ENCODE data around the gene LDLRAD4. TPM values are rescaled to one million over a fixed set of nuclear protein-coding genes. Genes with fewer than 3 reads are reported as not detected.

LDLRAD4 gene
- total and polyA plus RNA-seq, 8 donors, result 14.1 to 26.6 (median 18.8) TPM

- Histone ChIP-seq H3K27ac (no peak overlapping the region), H3K36me3 (no peaks in the 10 kb centered on the region), H3K4me3 (no peak overlapping the region), H3K9me3 (no peaks in the 10 kb centered on the region), H3K4me1 (peaks cover 0 to 3% of the 10 kb centered on the region in 2 donors), H3K27me3 (no peaks in the 10 kb centered on the region)
- intact Hi-C loops (cut with DNase I), result no loop called here
- DNase-seq (no peak), ATAC-seq (no peak)
- TF ChIP-seq, protein P1, sequence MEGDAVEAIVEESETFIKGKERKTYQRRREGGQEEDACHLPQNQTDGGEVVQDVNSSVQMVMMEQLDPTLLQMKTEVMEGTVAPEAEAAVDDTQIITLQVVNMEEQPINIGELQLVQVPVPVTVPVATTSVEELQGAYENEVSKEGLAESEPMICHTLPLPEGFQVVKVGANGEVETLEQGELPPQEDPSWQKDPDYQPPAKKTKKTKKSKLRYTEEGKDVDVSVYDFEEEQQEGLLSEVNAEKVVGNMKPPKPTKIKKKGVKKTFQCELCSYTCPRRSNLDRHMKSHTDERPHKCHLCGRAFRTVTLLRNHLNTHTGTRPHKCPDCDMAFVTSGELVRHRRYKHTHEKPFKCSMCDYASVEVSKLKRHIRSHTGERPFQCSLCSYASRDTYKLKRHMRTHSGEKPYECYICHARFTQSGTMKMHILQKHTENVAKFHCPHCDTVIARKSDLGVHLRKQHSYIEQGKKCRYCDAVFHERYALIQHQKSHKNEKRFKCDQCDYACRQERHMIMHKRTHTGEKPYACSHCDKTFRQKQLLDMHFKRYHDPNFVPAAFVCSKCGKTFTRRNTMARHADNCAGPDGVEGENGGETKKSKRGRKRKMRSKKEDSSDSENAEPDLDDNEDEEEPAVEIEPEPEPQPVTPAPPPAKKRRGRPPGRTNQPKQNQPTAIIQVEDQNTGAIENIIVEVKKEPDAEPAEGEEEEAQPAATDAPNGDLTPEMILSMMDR (IDR thresholded peaks at IDR 0.05), result no peak
Observed at GRCh38 chr18:13239171-13239956, 20.8 kb downstream of the LDLRAD4 start.

- ATAC-seq (no peak), DNase-seq (no peak)
- intact Hi-C loops (cut with DNase I), result no loop called here
- TF ChIP-seq, protein P1 (IDR thresholded peaks at IDR 0.05), result no peak
- no peak overlapping the region for H3K4me3 ChIP-seq
- no peaks in the 10 kb centered on the region for H3K27me3 ChIP-seq
- H3K9me3 ChIP-seq, result no peaks in the 10 kb centered on the region
- no peak overlapping the region for H3K27ac ChIP-seq
- H3K4me1 ChIP-seq, result peaks cover 0 to 3% of the 10 kb centered on the region in 2 donors
- no peaks in the 10 kb centered on the region for H3K36me3 ChIP-seq
Observed at GRCh38 chr18:13240060-13240725, 21.6 kb downstream of the LDLRAD4 start.

- ATAC-seq (no peak), DNase-seq (no peak)
- intact Hi-C loops (cut with DNase I), result no loop called here
- no peaks in the 10 kb centered on the region for H3K36me3 ChIP-seq
- TF ChIP-seq, protein P1 (IDR thresholded peaks at IDR 0.05), result no peak
- no peak overlapping the region for H3K4me3 ChIP-seq
- H3K9me3 ChIP-seq, result no peaks in the 10 kb centered on the region
- H3K27ac ChIP-seq, result no peak overlapping the region
- H3K27me3 ChIP-seq, result no peaks in the 10 kb centered on the region
- H3K4me1 ChIP-seq, result no peaks in the 10 kb centered on the region
Observed at GRCh38 chr18:13241083-13241892, 22.7 kb downstream of the LDLRAD4 start.

DNA sequence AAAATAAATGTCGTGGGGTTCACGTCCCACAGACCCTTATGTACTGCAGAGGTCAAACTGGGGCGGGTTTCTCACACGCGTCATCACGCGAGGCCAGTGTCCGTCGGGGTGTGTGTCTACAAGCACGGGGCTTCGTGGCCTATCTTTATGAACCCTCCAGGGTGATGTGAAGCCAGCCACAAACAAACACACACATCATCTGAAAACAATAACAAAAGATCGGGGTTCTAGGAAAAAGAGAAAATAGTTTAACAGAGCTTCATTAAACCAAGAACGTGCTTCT, 23.3 kb downstream of the LDLRAD4 start:
- H3K4me3 ChIP-seq, result no peak overlapping the region
- H3K9me3 ChIP-seq, result no peaks in the 10 kb centered on the region
- H3K4me1 ChIP-seq, result no peaks in the 10 kb centered on the region
- no peak for DNase-seq
- no peak overlapping the region for H3K27ac ChIP-seq
- intact Hi-C loops (cut with DNase I), result no loop called here
- H3K36me3 ChIP-seq, result no peaks in the 10 kb centered on the region
- ATAC-seq, result no peak
- TF ChIP-seq, protein P1 (IDR thresholded peaks at IDR 0.05), result no peak
- H3K27me3 ChIP-seq, result no peaks in the 10 kb centered on the region

GRCh38 chr18:13242797-13243196, 24.2 kb downstream of the LDLRAD4 start:
- ATAC-seq (no peak), DNase-seq (no peak)
- H3K4me3 ChIP-seq, result no peak overlapping the region
- H3K27me3 ChIP-seq, result no peaks in the 10 kb centered on the region
- no peaks in the 10 kb centered on the region for H3K9me3 ChIP-seq
- H3K27ac ChIP-seq, result no peak overlapping the region
- no peaks in the 10 kb centered on the region for H3K4me1 ChIP-seq
- TF ChIP-seq, protein P1 (IDR thresholded peaks at IDR 0.05), result no peak
- H3K36me3 ChIP-seq, result no peaks in the 10 kb centered on the region
- intact Hi-C loops (cut with DNase I), result no loop called here
